Ammon's horn (tissue), 1 donor: Measurements from ENCODE around the gene MORC2.

Experiments
- DNase-seq: peaks from one replicate; pipeline ENCODE4 v3.0.0-alpha.2; 2016; ENCODE audit warnings: low spot score

The MORC2 gene

GRCh38 chr22:30949934-30950660 lies 18.5 kb downstream of the MORC2 start:
- no peak for DNase-seq

GRCh38 chr22:30948930-30949342 lies 19.6 kb downstream of the MORC2 start:
- DNase-seq, result no peak

- DNase-seq, result peak; percentile 78
Measured at GRCh38 chr22:30947816-30948454, 20.6 kb downstream of the MORC2 start.

GRCh38 chr22:30947173-30947815 lies 21.3 kb downstream of the MORC2 start:
- peak; percentile 85 for DNase-seq

- no peak for DNase-seq
Measured at GRCh38 chr22:30946354-30946753, 22.2 kb downstream of the MORC2 start.

GRCh38 chr22:30945653-30946052 lies 22.9 kb downstream of the MORC2 start:
- DNase-seq, result no peak

- no peak for DNase-seq
Measured at GRCh38 chr22:30944986-30945385, 23.6 kb downstream of the MORC2 start.

- DNase-seq, result no peak
Measured at GRCh38 chr22:30943368-30943767, 25.2 kb downstream of the MORC2 start.

GRCh38 chr22:30941363-30941740 lies 27.2 kb downstream of the MORC2 start:
- DNase-seq, result no peak

- DNase-seq, result no peak
Measured at GRCh38 chr22:30940685-30941362, 27.8 kb downstream of the MORC2 start.

- DNase-seq, result no peak
Measured at GRCh38 chr22:30934053-30934452, 34.5 kb downstream of the MORC2 start.

- DNase-seq, result no peak
Measured at GRCh38 chr22:30933457-30933856, 35.1 kb downstream of the MORC2 start.

- no peak for DNase-seq
Measured at GRCh38 chr22:30932661-30933060, 35.9 kb downstream of the MORC2 start.

GRCh38 chr22:30931541-30932300 lies 36.9 kb downstream of the MORC2 start:
- DNase-seq, result no peak

- no peak for DNase-seq
Measured at GRCh38 chr22:30930228-30930627, 38.3 kb downstream of the MORC2 start.

- DNase-seq, result no peak
Measured at GRCh38 chr22:30928401-30928800, 40.2 kb downstream of the MORC2 start.

GRCh38 chr22:30927806-30928205 lies 40.8 kb downstream of the MORC2 start:
- no peak for DNase-seq

GRCh38 chr22:30926706-30927105 lies 41.9 kb downstream of the MORC2 start:
- DNase-seq, result no peak

- no peak for DNase-seq
Measured at GRCh38 chr22:30925667-30926066, 42.9 kb downstream of the MORC2 start.

GRCh38 chr22:30923168-30923900 lies 45.2 kb downstream of the MORC2 start:
- no peak for DNase-seq

GRCh38 chr22:30922151-30922611 lies 46.4 kb downstream of the MORC2 start:
- DNase-seq, result peak; percentile 41
